WTC11 (cell line): ENCODE results near the gene SLBP. TPM values are rescaled to one million over a fixed set of nuclear protein-coding genes. Genes with fewer than 3 reads are reported as not detected.

Source experiments
- AR ChIP-seq: fragments of 250-450 bp; sonication (Bioruptor Pico); IDR thresholded peaks from 2 replicates; pipeline ENCODE4 v1.9.0; 2021; ENCODE audit warnings: mild to moderate bottlenecking
- ARID4B ChIP-seq: sonication (generic); formaldehyde crosslinking; IDR thresholded peaks from 2 replicates; pipeline ENCODE4 v1.8.0; 2023; ENCODE audit warnings: missing genetic modification reagents, mild to moderate bottlenecking, borderline replicate concordance
- CDX4 ChIP-seq: fragments of 250-450 bp; sonication (Bioruptor Pico); IDR thresholded peaks from 2 replicates; pipeline ENCODE4 v1.9.0; 2021; ENCODE audit warnings: moderate library complexity, mild to moderate bottlenecking, inconsistent platforms, borderline replicate concordance
- CREB1 ChIP-seq: sonication (generic); formaldehyde crosslinking; IDR thresholded peaks from 2 replicates; pipeline ENCODE4 v1.8.0; 2023; ENCODE audit warnings: mild to moderate bottlenecking, missing genetic modification reagents
- CREM ChIP-seq: sonication (generic); formaldehyde crosslinking; IDR thresholded peaks from 2 replicates; pipeline ENCODE4 v1.8.1; 2022; ENCODE audit warnings: mild to moderate bottlenecking, missing genetic modification reagents, moderate library complexity
- ELF4 ChIP-seq: sonication (generic); formaldehyde crosslinking; IDR thresholded peaks from 2 replicates; pipeline ENCODE4 v1.8.1; 2022; ENCODE audit warnings: low read depth, mild to moderate bottlenecking, moderate library complexity, missing genetic modification reagents
- ERG ChIP-seq: fragments of 250-450 bp; sonication (Bioruptor Pico); IDR thresholded peaks from 2 replicates; pipeline ENCODE4 v1.8.0; 2021; ENCODE audit warnings: mild to moderate bottlenecking
- FOXP1 ChIP-seq: sonication (generic); formaldehyde crosslinking; IDR thresholded peaks from 2 replicates; pipeline ENCODE4 v1.8.0; 2022; ENCODE audit warnings: missing genetic modification reagents, mild to moderate bottlenecking, moderate library complexity, borderline replicate concordance
- FOXP4 ChIP-seq: sonication (generic); formaldehyde crosslinking; IDR thresholded peaks from 2 replicates; pipeline ENCODE4 v1.8.0; 2022; ENCODE audit warnings: mild to moderate bottlenecking, missing genetic modification reagents
- GRHL2 ChIP-seq: fragments of 250-450 bp; sonication (Bioruptor Pico); IDR thresholded peaks from 2 replicates; pipeline ENCODE4 v1.8.0; 2022; ENCODE audit warnings: mild to moderate bottlenecking, moderate library complexity; ENCODE audit not compliant: insufficient replicate concordance, severe bottlenecking
- MAX ChIP-seq: sonication (generic); formaldehyde crosslinking; IDR thresholded peaks from 2 replicates; pipeline ENCODE4 v1.8.0; 2022; ENCODE audit warnings: mild to moderate bottlenecking, missing genetic modification reagents
- MLX ChIP-seq: sonication (generic); formaldehyde crosslinking; IDR thresholded peaks from 2 replicates; pipeline ENCODE4 v1.8.1; 2023; ENCODE audit warnings: mild to moderate bottlenecking, missing genetic modification reagents, moderate library complexity
- MYBL2 ChIP-seq: sonication (generic); formaldehyde crosslinking; IDR thresholded peaks from 2 replicates; pipeline ENCODE4 v1.8.1; 2023; ENCODE audit warnings: mild to moderate bottlenecking, moderate library complexity, missing genetic modification reagents
- RORB ChIP-seq: fragments of 250-450 bp; sonication (Bioruptor Pico); IDR thresholded peaks from 2 replicates; pipeline ENCODE4 v1.9.0; 2021; ENCODE audit warnings: mild to moderate bottlenecking
- SMAD3 ChIP-seq: sonication (generic); formaldehyde crosslinking; IDR thresholded peaks from 2 replicates; pipeline ENCODE4 v1.8.0; 2022; ENCODE audit warnings: missing genetic modification reagents, mild to moderate bottlenecking, borderline replicate concordance
- SP1 ChIP-seq: sonication (generic); formaldehyde crosslinking; conservative IDR thresholded peaks from 2 replicates; pipeline ENCODE4 v1.8.1; 2022; ENCODE audit warnings: missing genetic modification reagents
- TCF7 ChIP-seq: sonication (generic); formaldehyde crosslinking; IDR thresholded peaks from 2 replicates; pipeline ENCODE4 v1.8.0; 2022; ENCODE audit warnings: mild to moderate bottlenecking, low read depth, missing genetic modification reagents, moderate library complexity
- USF1 ChIP-seq: sonication (generic); formaldehyde crosslinking; IDR thresholded peaks from 2 replicates; pipeline ENCODE4 v1.8.0; 2022; ENCODE audit warnings: mild to moderate bottlenecking, missing genetic modification reagents
- ZBTB21 ChIP-seq: sonication (generic); formaldehyde crosslinking; IDR thresholded peaks from 2 replicates; pipeline ENCODE4 v1.8.1; 2023; ENCODE audit warnings: mild to moderate bottlenecking, missing genetic modification reagents, borderline replicate concordance
- ZNF138 ChIP-seq: sonication (generic); formaldehyde crosslinking; conservative IDR thresholded peaks from 2 replicates; pipeline ENCODE4 v1.8.1; 2022; ENCODE audit warnings: mild to moderate bottlenecking, moderate library complexity, missing genetic modification reagents
- ZNF396 ChIP-seq: fragments of 250-450 bp; sonication (Bioruptor Pico); IDR thresholded peaks from 2 replicates; pipeline ENCODE4 v1.8.0; 2021; ENCODE audit warnings: mild to moderate bottlenecking, moderate library complexity, borderline replicate concordance
- total RNA-seq: library from RNA; stranded (reverse); gene quantifications from 3 replicates; pipeline ENCODE4 v1.2.3, GENCODE V29; 2021

SLBP gene
- total RNA-seq, 1 experiment from 2014 or later = 40.2 TPM

- TF ChIP-seq AR (CRISPR knock-in tag) (no peak), ZNF396 (CRISPR knock-in tag) (no peak), ARID4B (peak; percentile 34), FOXP4 (CRISPR knock-in tag) (peak; percentile 44; the same call in 1 of the 2 replicates), MYBL2 (0 out of 2 replicates have a peak, but pooled peaks have one; percentile 22), SP1 (CRISPR knock-in tag) (no peak), SMAD3 (CRISPR knock-in tag) (no peak), ELF4 (CRISPR knock-in tag) (no peak), TCF7 (CRISPR knock-in tag) (peak; percentile 84; the same call in 1 of the 2 replicates), CREB1 (no peak), USF1 (CRISPR knock-in tag) (peak; percentile 75), RORB (CRISPR knock-in tag) (no peak), ZBTB21 (CRISPR knock-in tag) (no peak), CREM (CRISPR knock-in tag) (0 out of 2 replicates have a peak, but pooled peaks have one; percentile 7), GRHL2 (CRISPR knock-in tag) (no peak), MAX (CRISPR knock-in tag) (peak; percentile 64; the same call in 1 of the 2 replicates), CDX4 (CRISPR knock-in tag) (no peak), ERG (CRISPR knock-in tag) (no peak), MLX (0 out of 2 replicates have a peak, but pooled peaks have one; percentile 56), FOXP1 (peak; percentile 72; the same call in 1 of the 2 replicates), ZNF138 (CRISPR knock-in tag) (peak; percentile 72; the same call in 1 of the 2 replicates)
These were observed 8.3 kb upstream of the SLBP start (continued) for GRCh38 chr4:1720163-1720983.
